ENCODE data around the gene UROC1.

UROC1 gene

DNA sequence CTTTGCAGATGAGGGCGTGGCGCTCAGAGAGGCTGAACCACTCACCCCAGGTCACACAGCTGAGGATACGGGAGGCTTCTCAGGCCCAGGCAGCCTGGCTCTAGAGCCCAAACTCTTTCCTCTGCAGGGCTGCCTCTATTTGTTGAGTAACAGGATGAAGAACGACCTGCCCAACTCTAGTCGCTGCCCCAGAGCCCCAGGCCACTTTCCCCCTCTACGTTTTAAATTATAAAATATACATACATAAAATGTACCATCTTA is 22.7 kb downstream of the UROC1 start:
- DNase-seq (ENCODE audit: low read depth in 2 of 2): no peak

DNA sequence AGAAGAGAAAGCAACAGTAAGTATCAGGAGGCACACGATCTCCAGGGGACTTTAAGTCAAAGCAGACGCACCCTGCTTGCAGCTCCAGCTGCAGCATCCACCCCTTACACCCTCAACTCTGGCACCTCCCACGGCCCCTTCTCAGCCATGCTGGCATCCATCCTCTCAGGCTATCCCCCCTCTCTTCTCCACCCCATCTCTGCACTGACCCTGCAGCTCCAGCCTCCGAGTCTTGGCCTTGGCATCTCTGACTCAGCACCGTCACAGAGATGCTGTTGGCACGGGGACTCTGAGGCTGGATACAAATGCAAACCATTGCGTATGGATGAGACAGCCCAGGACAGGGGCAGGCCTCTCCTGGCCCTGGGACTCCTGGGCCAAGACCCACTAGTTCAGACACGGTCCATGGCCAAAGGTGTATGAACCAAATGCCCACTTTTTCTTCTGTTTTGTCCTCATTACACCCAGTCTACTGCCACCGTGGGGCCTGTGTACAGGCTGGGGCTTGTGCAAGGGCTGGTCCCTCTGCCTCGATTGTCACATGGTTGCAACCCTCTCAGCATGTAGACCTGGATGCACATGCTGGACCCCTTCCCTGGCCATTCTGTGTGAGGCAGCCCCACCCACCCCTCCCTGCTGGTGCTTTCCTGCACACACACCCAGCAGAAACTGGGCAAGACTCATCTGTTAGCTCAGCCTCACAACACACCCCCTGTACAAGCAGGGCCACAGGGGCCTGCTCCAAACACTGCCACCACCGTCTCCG is 23.2 kb downstream of the UROC1 start:
- no peak for DNase-seq (ENCODE audit: low read depth in 2 of 2)

DNA sequence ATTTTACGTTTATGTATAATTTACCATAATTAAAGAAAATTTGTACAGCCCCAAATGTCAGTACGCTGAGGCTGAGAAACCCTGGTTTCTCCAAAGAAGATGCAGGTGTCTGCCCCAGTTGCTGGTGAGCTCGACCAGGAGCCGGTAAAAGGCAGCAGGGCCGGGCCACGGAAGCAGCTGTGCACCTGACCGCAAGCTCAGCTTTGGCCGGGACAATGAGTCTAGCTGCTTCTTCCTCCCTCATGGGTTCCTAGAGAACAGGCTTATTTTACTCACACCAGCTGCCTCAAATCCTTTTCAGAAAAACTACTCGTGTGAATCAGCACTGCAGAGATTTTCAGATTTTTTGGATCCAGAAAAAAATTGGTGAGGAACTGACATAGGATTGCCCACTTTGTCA is 23.8 kb downstream of the UROC1 start:
- DNase-seq (ENCODE audit: low read depth in 2 of 2): no peak

DNA sequence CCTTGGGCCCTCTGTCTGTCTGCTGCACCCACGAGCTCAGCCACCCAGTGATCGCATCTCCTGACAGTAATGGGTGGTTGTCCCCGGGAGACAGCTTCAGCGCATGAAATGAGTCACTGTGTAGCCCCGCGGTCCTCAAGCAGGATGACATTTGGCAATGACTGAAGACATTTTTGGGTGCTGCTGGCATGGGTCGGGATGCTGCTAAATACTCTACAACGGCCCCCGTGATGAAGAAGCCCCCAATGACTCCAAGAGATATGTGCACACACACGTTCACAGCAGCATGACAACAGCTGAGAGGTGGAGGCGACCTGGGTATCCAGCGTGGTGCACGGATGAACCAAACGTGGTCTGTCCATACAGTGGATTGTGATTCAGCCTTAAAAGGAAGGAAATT is 24.5 kb downstream of the UROC1 start:
- no peak for DNase-seq (ENCODE audit: low read depth in 2 of 2)

DNA sequence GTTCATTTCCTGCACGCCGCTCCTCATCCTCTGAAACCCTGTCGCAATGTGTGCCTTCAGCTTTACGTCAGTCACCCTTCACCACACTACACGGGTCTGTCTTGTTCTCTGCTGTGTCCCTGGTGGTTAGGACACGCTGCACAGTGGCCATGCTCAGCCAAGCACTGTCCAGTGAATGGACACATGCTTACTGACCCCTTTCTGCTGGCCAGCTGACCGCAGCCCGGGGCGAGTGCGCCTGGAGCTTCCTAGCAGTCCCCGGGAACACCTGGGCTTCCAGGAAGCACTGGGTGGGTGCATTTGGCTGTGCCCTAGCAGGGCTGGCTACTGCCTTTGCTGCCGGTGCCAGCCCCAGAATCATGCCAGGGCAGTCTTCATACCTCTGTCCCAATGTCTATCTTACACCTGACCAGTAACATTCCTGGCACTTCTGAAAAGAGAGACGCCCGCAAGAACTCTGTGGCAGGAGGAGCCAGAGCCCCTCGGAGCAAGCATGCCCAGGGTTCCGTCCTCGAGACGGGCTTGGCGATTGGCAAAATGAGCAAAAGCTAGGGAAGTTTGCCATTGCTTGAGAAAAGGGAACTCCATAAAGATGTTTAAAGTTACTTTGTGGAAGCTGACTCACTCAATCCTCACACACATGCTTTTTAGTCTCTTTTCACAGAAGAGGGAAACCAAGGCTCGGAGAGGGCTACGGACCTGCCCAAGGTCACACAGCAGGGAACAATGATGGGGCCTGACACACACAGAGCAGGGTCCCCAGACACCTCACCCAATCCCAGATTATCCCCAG is 26.2 kb downstream of the UROC1 start:
- DNase-seq (ENCODE audit: low read depth in 2 of 2): no peak

DNA sequence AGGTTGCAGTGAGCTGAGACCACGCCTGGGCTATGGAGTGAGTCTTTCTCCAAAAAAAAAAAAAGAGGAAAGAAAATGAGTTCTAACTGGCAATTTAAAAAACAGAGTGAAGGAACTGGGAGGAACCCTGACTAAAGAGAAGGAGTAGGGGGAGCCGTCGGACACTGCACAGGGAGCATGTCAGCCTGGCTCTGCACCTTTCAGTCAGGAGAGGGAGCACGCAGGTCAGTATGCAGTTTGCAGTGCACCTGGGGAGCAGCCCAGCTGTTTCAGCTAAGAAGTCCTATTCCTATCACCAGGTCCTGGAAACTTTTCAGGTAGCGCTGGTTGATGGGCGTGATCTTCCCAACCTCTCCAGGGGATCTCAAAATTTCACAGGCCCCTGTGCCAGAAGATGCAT is 27.0 kb downstream of the UROC1 start:
- no peak for DNase-seq (ENCODE audit: low read depth in 2 of 2)

DNA sequence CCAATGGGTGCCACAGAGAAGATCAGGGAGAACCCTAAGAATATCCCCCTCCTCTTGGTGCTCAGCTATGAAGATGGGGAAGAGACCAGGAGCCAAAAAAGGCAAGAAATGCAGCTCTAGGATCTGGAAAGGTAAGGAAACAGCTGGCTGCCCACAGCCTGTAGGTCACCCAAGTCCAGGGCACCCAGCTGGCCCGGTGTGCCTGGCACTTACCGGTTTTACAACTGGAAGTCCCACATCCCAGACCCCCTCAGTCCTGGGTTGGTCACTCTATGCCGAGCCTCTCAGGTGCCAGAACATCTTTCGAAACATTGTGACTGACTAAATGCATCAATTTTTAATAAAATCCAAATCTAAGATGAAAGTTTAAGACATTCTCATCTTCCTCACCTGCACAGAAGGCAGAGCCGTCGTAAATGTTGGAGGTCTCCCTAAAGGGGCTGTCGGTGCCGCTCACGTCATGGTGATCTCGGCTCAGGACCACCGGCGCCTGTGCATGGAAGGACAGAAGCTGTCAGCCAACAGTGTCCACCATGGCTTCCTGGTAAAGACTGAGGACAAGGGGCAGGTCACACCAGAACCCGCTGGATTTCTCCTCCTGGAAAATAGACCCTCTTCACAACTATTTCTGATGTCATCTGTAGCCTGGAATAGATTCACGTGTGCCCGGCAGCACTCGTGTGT is 28.5 kb downstream of the UROC1 start:
- DNase-seq (ENCODE audit: low read depth in 2 of 2): no peak

DNA sequence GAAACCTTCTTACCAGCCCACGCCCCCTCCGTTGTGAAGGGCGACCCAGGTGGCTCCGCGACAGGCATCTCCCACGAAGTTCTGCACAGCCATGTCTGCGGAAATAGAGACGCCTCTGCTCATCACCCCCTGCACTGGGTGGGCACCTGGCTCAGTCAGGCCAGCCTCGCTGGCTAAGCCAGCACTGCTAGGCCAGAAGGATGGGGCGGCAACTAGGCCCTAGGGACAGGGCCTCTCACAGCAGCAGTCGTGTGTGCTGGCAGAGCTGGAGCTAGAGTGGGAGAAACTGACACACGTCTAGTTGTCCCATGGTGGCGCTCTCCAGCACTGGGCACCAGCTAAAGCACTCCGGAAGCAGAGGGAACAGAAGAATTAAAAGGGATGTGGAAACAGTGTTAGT is 29.4 kb downstream of the UROC1 start:
- no peak for DNase-seq (ENCODE audit: low read depth in 2 of 2)

DNA sequence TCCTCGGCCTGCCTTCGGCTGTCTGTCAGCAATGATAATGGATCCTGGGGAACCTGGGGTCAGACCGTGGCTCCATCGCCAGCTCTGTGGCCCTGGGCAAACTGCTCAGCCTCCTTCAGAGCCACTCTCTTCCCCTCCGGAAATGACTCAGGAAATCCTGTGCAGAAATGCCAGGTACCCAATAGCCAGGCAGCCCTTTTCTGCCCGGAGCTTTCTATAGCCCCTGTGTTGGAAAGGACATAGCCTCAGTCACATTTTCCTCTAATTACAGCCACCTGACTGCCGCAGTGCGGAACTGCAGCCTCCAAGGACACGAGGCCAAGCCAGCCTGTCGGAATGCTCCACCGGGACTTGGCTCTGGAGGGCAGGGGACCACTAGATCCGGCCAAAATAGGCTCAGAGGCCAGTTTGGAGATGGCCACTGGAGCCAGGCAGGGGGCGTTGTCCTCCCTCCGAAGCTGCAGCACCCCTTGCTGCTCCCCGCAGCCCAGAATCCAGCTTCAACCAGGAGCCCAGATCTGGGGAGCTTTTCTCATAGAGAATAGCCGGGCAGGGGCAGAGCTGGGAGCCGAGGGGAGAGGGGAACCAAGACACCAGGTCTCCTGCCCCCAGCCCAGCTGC is 30.3 kb downstream of the UROC1 start:
- DNase-seq (ENCODE audit: low read depth in 2 of 2): no peak

DNA sequence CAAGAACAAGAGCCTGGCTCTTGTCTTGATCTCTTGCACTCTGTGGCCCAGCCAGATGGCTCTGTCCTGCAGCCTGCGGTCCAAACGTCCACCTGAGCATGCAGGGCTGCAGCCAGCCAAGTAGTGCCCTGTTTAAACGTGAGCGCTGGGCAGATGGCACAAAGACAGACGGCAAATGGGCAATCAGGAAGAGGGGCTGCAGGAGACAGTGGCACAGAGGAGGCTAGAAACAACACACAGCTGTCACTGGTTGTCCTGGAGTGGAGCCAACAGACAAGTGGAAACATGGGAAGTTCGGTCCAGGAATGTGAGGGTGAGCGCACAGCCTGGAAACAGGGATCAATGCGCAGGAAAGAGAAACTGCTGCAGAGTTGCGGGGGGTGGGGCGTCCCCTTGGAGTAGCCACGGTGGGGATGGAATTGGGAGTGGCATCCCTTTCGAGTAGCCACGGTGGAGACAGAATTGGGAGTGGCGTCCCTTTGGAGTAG is 31.2 kb downstream of the UROC1 start:
- no peak for DNase-seq (ENCODE audit: low read depth in 2 of 2)

DNA sequence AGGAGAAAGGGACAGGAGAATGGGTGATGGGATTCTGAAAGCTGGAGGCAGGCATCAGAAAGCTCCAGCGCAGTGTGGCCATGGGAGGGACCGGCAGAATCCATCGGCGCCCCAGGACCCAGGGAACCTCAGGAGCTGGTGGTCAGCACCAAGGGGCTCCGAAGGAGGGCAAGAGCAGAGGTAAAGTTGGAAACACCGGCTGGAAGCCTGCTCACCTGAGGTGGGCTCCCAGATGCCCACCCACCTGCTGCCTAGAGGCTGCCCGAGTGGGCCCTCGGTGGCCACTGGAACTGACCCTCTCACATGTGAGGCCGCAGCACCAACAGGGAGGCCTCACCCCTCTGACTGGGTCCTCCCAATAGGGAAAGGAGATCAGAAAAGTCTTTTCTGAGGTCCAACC is 31.6 kb downstream of the UROC1 start:
- no peak for DNase-seq (ENCODE audit: low read depth in 2 of 2)

DNA sequence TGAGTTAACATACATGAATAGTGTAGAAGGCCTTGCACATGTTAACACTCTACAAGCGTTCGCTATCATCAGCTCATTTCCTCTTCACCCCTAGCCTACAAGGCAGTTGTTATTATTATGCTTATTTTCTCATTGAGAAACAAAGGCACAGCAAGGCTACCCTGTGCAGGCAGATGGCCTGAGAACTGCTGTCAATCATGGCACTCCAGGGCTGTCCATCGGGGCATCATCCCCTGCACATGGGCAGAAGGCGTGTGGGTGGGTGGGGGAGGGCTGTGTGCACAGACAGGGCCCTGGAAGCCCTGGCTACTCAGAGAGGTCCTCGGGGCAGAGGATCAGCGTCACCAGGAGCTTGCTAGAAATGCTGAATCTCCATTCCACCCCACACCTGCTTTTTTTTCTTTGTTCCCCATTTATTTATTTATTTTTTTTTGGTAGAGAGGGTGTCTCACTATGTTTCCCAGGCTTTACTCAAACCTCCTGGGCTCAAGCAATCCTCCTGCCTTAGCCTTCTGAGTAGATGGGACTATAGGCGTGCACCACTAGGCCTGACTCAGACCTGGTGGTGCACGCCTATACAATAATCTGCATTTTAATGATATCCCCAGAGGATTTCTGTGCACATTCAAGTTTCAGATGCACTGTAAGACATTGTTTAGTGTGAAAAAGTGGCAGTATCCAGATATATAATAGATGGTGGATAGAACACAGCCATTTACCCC is 32.2 kb downstream of the UROC1 start:
- DNase-seq (ENCODE audit: low read depth in 2 of 2): no peak

DNA sequence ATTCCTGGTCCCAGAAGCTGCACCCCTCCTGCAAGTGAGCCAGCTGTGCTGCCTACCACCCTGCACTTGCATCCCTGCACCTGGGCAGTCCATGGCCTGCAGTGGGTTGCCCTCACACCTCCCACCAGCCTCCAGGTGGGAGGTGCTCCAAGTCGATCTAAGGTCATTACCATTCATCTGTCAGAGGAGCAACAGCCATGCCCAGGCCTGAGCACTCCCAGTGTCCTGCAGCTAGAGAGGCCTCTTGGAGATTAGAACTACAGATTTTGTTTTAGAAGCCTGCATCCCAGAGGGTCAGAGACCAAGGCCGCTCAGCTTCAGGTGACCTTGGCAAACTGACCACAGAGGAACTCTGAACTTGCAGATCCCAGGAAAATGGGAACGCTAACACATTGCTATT is 32.9 kb downstream of the UROC1 start:
- no peak for DNase-seq (ENCODE audit: low read depth in 2 of 2)

DNA sequence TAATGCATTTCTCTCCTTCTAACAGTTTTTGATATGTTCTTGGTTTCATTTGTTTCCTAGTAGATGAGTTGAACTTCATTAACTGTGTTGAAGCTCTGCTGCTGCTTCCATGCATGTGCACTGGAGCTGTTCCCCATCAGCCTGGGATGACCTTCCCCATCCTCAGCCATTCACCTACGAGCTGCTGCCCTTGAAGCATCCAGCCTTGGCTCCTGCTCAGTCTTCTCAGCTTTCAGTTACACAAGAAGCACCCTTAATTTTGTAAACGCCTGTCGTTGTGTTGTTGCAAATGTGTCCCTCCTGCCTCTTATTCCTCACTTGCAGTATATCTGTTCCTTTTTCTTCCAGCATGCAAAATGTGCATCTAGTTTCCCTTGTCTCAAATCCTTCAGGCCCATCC is 33.4 kb downstream of the UROC1 start:
- DNase-seq (ENCODE audit: low read depth in 2 of 2): no peak

DNA sequence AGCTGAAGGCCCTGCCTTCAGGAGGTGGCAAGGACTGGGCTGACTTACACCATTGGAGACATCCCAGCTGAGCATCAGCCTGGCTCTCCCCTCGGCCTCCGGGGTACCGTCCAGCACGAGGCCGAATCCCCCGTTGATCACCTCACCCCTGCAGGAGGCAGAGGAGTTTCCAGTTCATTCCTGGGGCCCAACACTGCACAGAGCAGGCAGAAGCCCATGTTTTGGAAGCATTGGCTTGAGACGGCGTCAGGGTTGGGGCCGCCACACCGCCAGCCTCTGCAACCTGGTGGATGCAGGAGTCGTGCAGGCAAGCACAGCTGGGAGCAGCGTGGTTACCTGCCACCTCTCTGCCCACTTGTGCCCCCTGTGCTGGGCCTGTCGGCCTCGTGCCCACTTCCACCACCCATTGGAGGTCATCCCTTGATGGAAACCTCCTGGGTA is 34.2 kb downstream of the UROC1 start:
- no peak for DNase-seq (ENCODE audit: low read depth in 2 of 2)

DNA sequence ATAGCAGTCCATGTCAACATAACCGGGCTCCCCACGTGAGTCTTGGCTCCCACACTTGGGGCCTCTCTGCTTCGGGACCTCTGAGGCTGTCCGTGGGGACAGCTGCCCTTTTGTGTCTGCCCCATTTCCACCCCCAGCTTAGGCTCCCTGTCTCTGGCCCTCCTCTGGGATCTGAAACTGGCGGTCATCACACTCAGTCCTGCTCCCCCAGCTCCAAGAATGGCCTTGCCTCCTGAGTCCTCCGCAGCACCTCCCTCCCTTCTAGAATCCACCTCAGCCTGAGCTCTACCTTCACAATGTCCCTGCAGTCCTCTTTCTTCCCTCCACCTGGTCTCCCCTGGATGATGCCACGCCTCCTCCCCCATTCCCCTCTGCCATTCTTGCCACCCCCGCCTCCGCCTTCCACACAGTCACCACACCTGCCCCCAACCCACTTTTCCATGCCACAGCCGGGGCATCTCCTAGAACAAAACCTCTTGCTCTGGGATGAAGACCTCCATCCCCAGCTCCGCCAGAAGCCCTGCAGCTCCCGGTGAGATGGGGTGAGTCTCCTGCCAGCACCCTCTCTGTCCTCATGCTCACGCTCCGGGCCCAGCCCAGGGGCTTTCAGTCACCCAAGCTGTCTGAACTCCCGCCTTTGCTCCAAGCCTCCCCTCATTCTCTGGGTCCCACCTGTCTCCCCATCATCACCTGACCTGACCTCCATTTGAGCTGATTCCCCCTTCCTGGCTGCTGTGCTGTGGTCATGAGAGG is 34.9 kb downstream of the UROC1 start:
- DNase-seq (ENCODE audit: low read depth in 2 of 2): no peak

DNA sequence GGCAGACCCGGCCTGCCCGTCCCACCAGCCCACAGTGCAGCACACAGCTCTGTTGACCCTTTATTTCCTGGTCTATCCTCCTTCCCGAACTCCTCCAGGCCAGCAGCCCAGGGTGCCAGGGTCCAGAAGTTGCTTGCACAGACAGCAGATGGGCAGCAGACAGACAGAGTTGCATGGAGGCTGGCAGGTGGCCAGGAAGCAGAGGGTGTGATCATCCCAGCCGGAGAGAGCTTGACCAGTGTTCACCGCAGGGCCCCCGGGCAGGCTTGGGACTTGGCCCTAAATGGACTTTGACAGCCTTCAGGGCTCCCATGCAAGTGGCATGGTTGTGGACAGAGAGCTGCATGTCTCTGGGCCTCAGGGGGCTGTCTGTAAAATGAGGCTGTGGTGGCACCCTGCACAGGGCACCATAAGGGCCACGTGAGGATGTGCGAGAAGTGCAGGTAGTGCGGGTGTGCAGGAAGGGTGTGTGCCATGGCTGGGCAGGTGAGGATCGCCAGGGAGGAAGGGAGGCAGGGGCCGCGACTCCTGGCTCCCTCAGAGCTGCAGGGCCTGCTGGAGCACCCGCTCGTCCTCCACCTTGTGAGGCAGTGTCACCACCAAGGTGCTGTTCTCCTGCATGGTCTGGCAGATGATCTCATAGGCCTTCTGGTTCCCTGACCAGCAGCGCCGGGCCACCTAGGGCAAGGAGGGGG is 35.6 kb downstream of the UROC1 start:
- no peak for DNase-seq (ENCODE audit: low read depth in 2 of 2)

DNA sequence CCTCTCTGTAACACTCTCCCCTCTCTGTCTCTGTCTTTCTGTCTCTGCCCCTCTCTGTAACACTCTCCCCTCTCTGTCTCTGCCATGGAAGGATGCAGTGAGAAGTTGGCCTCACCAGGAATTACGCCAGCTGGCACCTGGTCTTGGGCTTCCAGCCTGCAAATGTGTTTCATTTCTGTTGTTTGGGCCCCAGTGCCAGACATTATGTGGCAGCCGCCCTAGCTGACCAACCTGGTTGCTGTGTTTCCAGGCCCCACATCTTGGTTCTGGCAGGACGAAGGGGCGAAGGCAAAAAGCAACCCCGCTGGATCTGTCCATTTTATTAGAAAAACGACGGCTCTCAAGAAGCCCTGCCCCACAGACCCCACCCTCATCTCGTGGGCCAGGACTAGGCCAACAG is 36.7 kb downstream of the UROC1 start:
- no peak for DNase-seq (ENCODE audit: low read depth in 2 of 2)

DNA sequence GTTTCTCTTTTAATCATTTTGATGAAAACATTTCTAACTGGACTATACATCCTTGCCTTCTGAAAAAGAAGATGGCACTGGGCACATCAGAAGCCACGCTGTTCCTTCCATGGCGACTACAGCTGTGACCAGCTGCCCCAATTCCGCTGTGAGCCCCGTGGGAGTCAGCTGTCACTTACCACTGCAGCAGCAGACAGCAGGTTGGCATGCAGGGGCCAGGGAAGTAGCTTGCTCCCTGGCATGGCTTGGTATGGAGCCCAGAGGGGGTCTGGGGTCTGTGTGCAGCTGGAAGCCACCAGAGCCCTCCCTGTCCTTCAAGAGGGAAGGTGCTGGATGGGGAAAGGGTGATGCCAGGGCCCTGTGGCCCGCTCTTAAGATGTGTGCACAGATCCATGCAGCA is 37.4 kb downstream of the UROC1 start:
- no peak for DNase-seq (ENCODE audit: low read depth in 2 of 2)

DNA sequence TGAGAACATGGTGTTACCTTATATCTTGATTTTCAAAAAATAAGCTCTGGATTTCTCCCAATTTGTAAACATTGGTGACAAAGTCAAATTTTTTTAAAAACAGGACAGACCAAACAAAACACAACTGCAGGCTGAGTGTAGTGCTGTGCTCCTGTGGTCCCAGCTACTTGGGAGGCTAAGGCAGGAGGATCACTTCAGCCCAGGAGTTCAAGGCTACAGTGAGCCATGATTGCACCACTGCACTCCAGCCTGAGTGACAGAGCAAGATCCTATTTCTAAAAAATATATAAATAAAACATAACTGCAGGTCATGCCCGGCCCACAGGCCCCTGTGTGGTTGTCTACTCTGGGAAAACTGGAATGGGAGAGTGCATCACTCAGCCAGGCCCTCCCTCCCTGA is 37.9 kb downstream of the UROC1 start:
- no peak for DNase-seq (ENCODE audit: low read depth in 2 of 2)
